Amniotic epithelial cell (primary cell): ENCODE results near the gene OR8D2.

Experiments used
- DNase-seq: peaks from one replicate; pipeline ENCODE4 v3.0.0-alpha.2; 2010; ENCODE audit warnings: low read depth

OR8D2 gene, protein sequence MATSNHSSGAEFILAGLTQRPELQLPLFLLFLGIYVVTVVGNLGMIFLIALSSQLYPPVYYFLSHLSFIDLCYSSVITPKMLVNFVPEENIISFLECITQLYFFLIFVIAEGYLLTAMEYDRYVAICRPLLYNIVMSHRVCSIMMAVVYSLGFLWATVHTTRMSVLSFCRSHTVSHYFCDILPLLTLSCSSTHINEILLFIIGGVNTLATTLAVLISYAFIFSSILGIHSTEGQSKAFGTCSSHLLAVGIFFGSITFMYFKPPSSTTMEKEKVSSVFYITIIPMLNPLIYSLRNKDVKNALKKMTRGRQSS

DNA sequence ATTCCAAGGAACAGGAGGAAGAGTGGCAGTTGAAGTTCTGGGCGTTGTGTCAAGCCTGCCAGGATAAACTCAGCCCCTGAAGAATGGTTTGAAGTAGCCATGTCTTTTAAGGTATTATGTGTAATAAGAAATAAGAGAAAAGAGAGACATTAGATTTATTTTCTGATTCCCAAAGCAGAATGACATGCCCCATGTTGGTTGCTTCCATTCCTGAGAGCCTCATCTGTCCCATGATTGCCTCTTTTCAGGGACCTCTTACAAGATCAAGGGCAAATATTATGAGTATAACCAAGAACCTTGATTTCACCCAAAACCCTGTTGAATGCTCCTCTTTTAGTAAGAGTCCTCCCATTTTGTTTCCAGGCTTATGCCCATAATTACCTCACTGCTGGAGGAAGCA is at the start of gene OR8D2:
TSS of gene OR8D2 (minus strand) at position 101 of the 400 bp plus-strand sequence. CDS start at position 101, 0 bp downstream.
- DNase-seq = no peak

DNA sequence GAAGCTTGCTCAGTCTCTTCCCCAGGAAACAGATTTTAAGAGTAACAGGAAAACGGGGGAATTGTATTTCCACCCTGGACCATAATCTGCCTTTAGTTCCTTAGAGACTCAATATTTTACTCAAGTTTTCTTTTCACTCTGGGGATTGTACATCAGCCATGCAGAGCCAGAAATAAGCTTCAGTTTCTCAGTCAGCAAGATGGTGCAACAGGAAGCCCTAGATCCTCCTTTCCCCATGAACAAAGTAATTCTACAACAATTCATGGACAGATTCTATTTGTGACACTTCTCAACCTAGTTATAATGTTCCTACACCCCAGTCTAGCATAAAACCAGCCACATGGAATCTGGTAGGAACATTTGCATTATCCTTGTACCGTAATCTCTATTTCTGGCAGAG is 39.6 kb upstream of the OR8D2 start:
- no peak for DNase-seq

DNA sequence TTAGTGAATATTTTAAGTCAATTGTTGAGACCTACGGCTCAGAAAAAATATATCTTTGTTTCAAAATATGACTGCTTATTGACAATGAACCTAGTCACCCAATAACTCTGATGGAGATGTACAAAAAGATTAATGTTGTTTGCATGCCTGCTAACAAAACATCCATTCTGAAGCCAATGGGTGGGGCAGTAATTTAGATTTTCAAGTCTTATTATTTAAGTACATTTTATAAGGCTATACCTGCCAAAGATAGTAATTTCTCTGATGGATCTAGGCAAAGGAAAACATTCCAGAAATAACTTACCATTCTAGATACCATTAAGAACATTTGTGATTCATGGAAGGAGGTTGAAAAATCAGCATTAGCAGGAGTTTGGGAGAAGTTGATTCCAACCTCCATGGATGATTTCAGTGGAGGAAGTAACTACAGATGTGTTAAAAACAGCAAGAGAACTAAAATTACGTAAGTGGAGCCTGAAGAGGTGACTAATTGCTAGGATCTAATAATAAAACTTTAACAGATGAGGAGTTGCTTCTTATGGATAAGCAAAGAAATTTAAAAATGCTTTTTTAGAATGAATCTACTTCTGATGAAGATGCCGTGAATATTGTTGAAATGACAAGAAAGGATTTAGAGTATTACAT is 26.4 kb upstream of the OR8D2 start:
- DNase-seq = no peak

GRCh38 chr11:124344346-124344745 is 24.3 kb upstream of the OR8D2 start:
- no peak for DNase-seq

GRCh38 chr11:124340142-124340447 is 20.1 kb upstream of the OR8D2 start:
- no peak for DNase-seq

GRCh38 chr11:124339396-124340141 is 19.6 kb upstream of the OR8D2 start:
- DNase-seq = no peak

DNA sequence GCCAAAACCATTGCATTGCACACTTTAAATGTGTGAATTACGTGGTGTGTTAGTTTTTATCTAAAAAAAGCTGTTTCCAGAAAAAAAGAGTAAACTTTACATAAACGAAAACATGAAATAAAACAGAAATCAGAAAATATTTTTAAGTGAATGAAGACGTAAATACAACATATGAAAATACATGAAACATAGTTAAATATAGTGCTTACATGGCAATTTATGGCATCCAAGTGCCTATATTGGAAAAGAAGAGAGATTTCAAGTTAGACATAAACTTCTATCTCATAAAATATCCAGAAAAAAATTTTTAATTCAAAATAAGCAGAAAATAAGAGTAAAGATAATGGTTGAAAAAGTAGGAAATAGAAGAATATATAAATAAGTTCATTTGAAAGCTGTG is 11.9 kb upstream of the OR8D2 start:
- DNase-seq = no peak

DNA sequence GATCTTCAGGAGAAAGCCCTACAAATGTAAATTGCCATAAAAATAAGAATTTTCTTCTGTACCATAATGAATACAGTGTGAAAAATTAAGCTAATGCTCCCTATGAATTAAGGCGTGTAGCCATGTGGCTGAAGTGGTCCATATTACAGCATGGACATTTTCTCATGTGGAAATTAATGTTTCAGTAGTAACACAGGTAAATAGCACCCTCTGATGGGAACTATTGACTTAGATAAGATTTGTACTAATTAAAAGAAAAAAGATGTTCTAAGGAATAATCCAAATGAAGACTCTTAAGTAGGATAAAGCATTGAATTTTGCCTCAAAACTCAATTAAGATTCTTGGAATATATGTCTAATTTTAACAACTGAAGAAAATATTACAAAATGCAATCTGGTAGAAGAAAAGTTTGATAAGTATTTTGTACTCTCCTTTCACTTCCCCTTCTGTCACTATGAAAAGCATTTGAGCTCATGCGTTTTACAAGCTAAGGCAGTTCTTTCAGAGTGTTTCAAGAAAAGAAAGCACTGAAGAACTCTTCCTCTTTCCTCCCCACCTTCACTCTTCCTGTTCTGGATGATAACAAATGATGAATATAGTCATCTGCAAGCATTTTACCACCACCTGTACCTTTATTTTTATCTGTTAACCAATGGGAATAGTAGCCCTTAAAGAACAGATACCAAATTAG is 9.9 kb upstream of the OR8D2 start:
- peak; percentile 5 for DNase-seq

DNA sequence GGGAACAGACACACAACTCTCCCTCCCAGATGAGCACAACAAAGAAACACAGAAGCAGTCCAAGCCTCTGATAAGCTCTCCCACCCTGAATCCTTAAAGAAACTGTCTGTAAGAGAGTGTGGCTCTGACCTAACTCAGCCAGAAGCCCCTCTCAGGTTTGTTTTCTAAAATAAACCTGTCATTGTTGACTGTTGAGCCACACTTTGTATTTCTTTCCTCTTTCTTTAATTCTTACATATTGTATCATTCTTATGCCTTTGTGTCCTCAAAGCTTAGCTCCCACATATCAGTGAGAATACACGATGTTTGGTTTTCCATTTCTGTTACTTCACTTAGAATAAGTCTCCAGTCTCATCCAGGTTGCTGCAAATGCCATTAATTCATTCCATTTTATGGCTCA is 7.8 kb upstream of the OR8D2 start:
- DNase-seq = no peak

GRCh38 chr11:124322356-124322755 is 2.4 kb upstream of the OR8D2 start:
- DNase-seq = no peak

GRCh38 chr11:124315052-124315451 is 4.9 kb downstream of the OR8D2 start:
- no peak for DNase-seq

DNA sequence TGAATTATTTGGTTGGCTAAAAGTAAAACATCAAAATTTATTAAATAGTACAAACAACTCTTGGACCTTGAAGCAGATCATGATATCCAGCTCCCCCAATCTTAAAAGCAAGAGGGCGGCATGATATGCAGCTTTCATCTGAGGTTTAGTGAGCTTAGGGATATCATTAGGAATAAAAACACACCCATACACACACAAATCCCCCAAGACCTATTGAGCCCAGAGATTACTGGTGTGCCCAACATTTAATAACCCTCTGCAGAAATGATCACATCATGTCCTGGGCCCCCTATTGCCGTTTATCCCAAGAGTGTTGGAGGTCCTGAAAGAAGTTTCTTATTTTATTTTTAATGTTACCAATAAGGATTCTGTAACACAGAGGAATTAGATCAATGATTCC is 6.1 kb downstream of the OR8D2 start, which contains the start of gene OR8D1:
TSS of gene OR8D1 (minus strand) at position 101 of the 400 bp plus-strand sequence. CDS start 3,183 bp downstream, outside the sequence.
- DNase-seq = no peak

- no peak for DNase-seq
Observed at GRCh38 chr11:124313131-124313530, 6.9 kb downstream of the OR8D2 start.

GRCh38 chr11:124311670-124312069 is 8.3 kb downstream of the OR8D2 start:
- no peak for DNase-seq

- DNase-seq = no peak
Observed at GRCh38 chr11:124311269-124311668, 8.7 kb downstream of the OR8D2 start.

DNA sequence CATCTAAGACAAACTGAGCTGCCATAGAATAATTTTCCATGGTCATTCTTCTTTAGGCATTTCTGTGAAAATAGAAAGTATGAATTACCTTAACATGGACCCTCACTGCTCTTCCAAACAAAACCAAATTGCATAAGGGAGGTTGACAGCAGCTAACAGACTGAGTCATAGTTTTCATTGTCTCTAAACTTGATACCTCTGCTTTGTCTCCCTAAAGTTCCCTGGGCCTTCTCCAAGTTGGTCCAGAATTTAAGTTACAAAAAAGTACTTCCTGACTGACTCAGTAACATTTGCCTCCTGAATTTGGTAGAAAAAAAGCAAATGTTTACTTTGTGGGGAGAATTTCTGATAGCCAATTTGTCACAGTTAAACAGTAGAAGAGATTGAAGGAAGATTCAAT is 9.3 kb downstream of the OR8D2 start:
- no peak for DNase-seq

DNA sequence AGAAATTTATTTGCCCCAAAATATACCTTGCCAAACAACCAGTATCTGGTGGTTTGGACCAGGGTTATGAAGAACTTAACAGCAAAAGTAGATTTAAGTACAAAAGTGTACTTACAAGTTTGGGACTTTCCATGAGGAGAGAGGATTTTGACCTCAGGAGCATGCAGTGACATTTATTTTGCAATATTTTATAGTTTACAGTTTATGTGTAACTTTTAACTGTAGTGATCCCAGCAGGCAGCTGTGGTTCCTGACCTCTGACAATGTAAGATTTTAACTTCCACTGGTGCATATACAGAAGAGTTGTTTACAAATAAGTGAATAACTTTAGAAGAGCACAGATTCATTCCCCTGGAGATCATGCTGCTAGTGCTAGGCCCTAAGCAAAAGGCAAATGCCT is 12.9 kb downstream of the OR8D2 start:
- DNase-seq = no peak

DNA sequence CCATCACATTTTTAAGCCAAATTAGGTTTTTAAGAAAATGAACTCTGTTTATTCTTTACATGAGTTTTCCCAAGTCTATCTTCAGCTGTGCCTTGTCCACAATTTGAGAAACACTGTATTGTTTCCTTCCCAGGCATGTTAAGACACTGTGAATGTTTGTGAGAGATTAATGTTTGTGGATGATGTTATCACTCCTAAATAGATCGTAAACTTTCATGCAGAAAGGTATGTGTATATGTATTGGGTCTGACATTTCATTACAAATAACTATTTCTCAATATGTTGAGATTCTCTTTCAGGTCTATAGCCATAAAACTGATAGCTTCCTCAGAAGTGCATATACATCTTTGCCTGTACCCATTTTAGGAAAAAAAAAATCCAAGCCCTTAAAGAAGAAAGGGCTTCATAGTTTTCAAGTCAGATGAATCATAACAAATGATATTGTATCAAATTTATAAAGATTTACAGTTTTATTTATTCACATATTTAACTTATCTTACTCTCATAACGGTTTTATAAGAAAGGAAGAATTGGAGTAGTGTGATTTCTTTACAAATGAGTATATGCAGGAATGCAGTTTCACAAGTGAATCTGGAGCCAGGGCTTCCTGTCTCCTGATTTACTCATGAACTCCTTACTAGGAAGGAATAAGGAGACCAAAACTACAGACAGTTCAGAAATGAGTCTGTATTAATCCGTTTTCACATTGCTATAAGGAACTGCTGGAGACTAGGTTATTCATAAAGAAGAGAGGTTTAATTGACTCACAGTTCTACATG is 17.5 kb downstream of the OR8D2 start:
- DNase-seq = no peak

GRCh38 chr11:124301548-124301947 is 18.4 kb downstream of the OR8D2 start:
- DNase-seq = peak; percentile 29

- DNase-seq = no peak
Observed at GRCh38 chr11:124297921-124298320, 22.1 kb downstream of the OR8D2 start.

GRCh38 chr11:124296016-124296415 is 24.0 kb downstream of the OR8D2 start:
- DNase-seq = no peak

- DNase-seq = no peak
Observed at GRCh38 chr11:124294687-124295086, 25.3 kb downstream of the OR8D2 start.
